K562 (cell line): ENCODE results near the gene PI4KA. TPM values are rescaled to one million over a fixed set of nuclear protein-coding genes. Genes with fewer than 3 reads are reported as not detected.

Experiments
- ATAC-seq: fragments of 200-7000 bp; cut with Tn5 transposase; 3 replicates; pipeline ENCODE4 v1.9.1; 2020; ENCODE audit warnings: moderate library complexity
- BruUV-seq: library from RNA; stranded (reverse); fragments of 400-500 nt; replicated peaks from 2 replicates; lab custom pipeline; 2021; lab: Mats Ljungman, UMichigan
- CTCF ChIA-PET: fragments of 300-600 bp; formaldehyde crosslinking; extraction: SDS; loops from one replicate; lab custom pipeline; 2021; ENCODE audit warnings: low intra/inter-chr PET ratio; lab: Yijun Ruan, JAX
- POLR2A ChIA-PET: fragments of 300-600, 350-650 bp; sonication (Branson Sonifier 250); formaldehyde crosslinking; extraction: SDS; loops from one replicate; lab custom pipeline; 2021; ENCODE audit warnings: antibody characterized with exemption, inconsistent platforms; lab: Yijun Ruan, JAX
- DNase-seq, 4 experiments: peaks; one replicate each; pipeline versions ENCODE4 v3.0.0 to v3.0.0-alpha.2; 2011 to 2018; ENCODE audit warnings: low spot score in 3 of 4, mixed read lengths in 3 of 4; ENCODE audit errors: extremely low read depth in 1 of 4
- FAIRE-seq: peaks from 2 replicates; lab custom pipeline; 2011; peaks lifted over from hg19 to GRCh38; lab: Jason Lieb, UNC
- H2AFZ ChIP-seq: 2 replicates; pipeline ENCODE4 v1.6.0; 2011; ENCODE audit warnings: low read depth, low read length, control low read depth, inconsistent platforms
- H3K27ac ChIP-seq: fragments of 200-600 bp; 3 replicates; pipeline ENCODE4 v1.8.0; 2011; ENCODE audit warnings: low read depth, mild to moderate bottlenecking, control low read depth, inconsistent platforms, low read length, moderate library complexity, mixed read lengths; ENCODE audit errors: extremely low read depth
- H3K27me3 ChIP-seq, 2 experiments: fragments of 300-600 bp in 1 of 2; 2 replicates in 1 of 2; 3 replicates in 1 of 2; pipeline versions ENCODE4 v1.6.0 to v1.8.0; 2011; ENCODE audit warnings: inconsistent platforms in 2 of 2, low read length in 2 of 2, mild to moderate bottlenecking in 1 of 2, mixed read lengths in 1 of 2, moderate library complexity in 1 of 2; ENCODE audit not compliant: control insufficient read depth in 2 of 2, insufficient read depth in 2 of 2
- H3K36me3 ChIP-seq: fragments of 300-600 bp; 3 replicates; pipeline ENCODE4 v1.8.0; 2011; ENCODE audit warnings: mild to moderate bottlenecking, low read length, inconsistent platforms; ENCODE audit not compliant: control insufficient read depth, insufficient read depth
- H3K4me1 ChIP-seq, 2 experiments: fragments of 200-600 bp in 1 of 2; replicated peaks in 1 of 2; 2 replicates in 1 of 2; 3 replicates in 1 of 2; pipeline versions ENCODE4 v1.5.1 to v1.8.0; 2011; ENCODE audit warnings: inconsistent platforms in 2 of 2, low read length in 2 of 2, mild to moderate bottlenecking in 1 of 2, mixed read lengths in 1 of 2, moderate library complexity in 1 of 2; ENCODE audit not compliant: control insufficient read depth in 2 of 2, insufficient read depth in 2 of 2
- H3K4me2 ChIP-seq: 2 replicates; pipeline ENCODE4 v1.6.1; 2011; ENCODE audit warnings: low read length, control low read depth, inconsistent platforms, mixed read lengths; ENCODE audit not compliant: insufficient read depth
- H3K4me3 ChIP-seq: fragments of 200-600 bp; sonication (generic), shearing (Covaris generic); 2 replicates; pipeline ENCODE4 v1.5.1; 2016; ENCODE audit warnings: control low read depth, inconsistent platforms
- H3K79me2 ChIP-seq: fragments of 200-600 bp; 3 replicates; pipeline ENCODE4 v1.8.0; 2011; ENCODE audit warnings: low read length, inconsistent platforms; ENCODE audit not compliant: control insufficient read depth, insufficient read depth
- H3K9ac ChIP-seq, 2 experiments: 2 replicates each; pipeline versions ENCODE4 v1.6.0 to v1.6.1; 2011; ENCODE audit warnings: low read depth in 2 of 2, low read length in 2 of 2, control low read depth in 1 of 2, inconsistent platforms in 1 of 2, mild to moderate bottlenecking in 1 of 2, mixed read lengths in 1 of 2; ENCODE audit not compliant: insufficient read depth in 1 of 2
- H3K9me1 ChIP-seq: one replicate; pipeline ENCODE4 v1.6.0; 2011; ENCODE audit warnings: inconsistent platforms, mild to moderate bottlenecking, low read length, moderate library complexity; ENCODE audit not compliant: control insufficient read depth, insufficient read depth
- H3K9me3 ChIP-seq: replicated peaks from 2 replicates; pipeline ENCODE4 v1.5.1; 2011; ENCODE audit warnings: low read depth, low read length, inconsistent platforms; ENCODE audit not compliant: control insufficient read depth, insufficient read depth
- H4K20me1 ChIP-seq: replicated peaks from 2 replicates; pipeline ENCODE4 v1.6.1; 2011; ENCODE audit warnings: low read length, inconsistent platforms, mixed read lengths; ENCODE audit not compliant: control insufficient read depth, insufficient read depth
- CBFA2T2 ChIP-seq: fragments of 450-650 bp; conservative IDR thresholded peaks from 2 replicates; pipeline ENCODE4 v1.6.1; 2017; ENCODE audit warnings: mild to moderate bottlenecking
- CHCHD3 ChIP-seq: fragments of 250-450 bp; sonication (Bioruptor Pico); IDR thresholded peaks from 2 replicates; pipeline ENCODE4 v2.1.2; 2022; ENCODE audit warnings: mild to moderate bottlenecking
- HDAC6 ChIP-seq: IDR thresholded peaks from 2 replicates; pipeline ENCODE4 v1.6.1; 2012; ENCODE audit warnings: low read depth, mild to moderate bottlenecking, control low read depth, inconsistent platforms, low read length, moderate library complexity
- MLLT1 ChIP-seq, 2 experiments: fragments of 450-650 bp; IDR thresholded peaks; 2 replicates each; pipeline ENCODE4 v1.6.1; 2016
- MYBL2 ChIP-seq, 2 experiments: fragments of 450-650 bp in 1 of 2; sonication (generic) in 1 of 2; formaldehyde crosslinking in 1 of 2; IDR thresholded peaks; 2 replicates each; pipeline versions ENCODE4 v1.6.1 to v1.8.1; 2017 to 2022; ENCODE audit warnings: borderline replicate concordance in 1 of 2, inconsistent platforms in 1 of 2, low read depth in 1 of 2, mild to moderate bottlenecking in 1 of 2, missing genetic modification reagents in 1 of 2, moderate library complexity in 1 of 2
- NFRKB ChIP-seq: fragments of 450-650 bp; IDR thresholded peaks from 2 replicates; pipeline ENCODE4 v1.6.1; 2016; ENCODE audit warnings: low read depth
- NR3C1 ChIP-seq: sonication (generic); formaldehyde crosslinking; IDR thresholded peaks from 2 replicates; pipeline ENCODE4 v1.8.1; 2022; ENCODE audit warnings: missing genetic modification reagents
- POU5F1 ChIP-seq: fragments of 150-350 bp; IDR thresholded peaks from 2 replicates; pipeline ENCODE4 v1.6.1; 2014; ENCODE audit warnings: borderline replicate concordance, low read length, low read depth, mild to moderate bottlenecking; ENCODE audit not compliant: partially characterized antibody
- TRIM24 ChIP-seq, 2 experiments: fragments of 450-650 bp; IDR thresholded peaks; 2 replicates each; pipeline ENCODE4 v1.6.1; 2016
- TSC22D4 ChIP-seq: fragments of 450-650 bp; IDR thresholded peaks from 2 replicates; pipeline ENCODE4 v1.6.1; 2016; ENCODE audit warnings: missing genetic modification characterization, missing biosample characterization, control low read depth
- ZBTB26 ChIP-seq: fragments of 450-650 bp; formaldehyde crosslinking; IDR thresholded peaks from 2 replicates; pipeline ENCODE4 v1.4.0; 2022; ENCODE audit warnings: missing genetic modification characterization
- ZHX1 ChIP-seq: fragments of 150-350 bp; conservative IDR thresholded peaks from 2 replicates; pipeline ENCODE4 v1.6.1; 2014; ENCODE audit warnings: low read length
- ZNF184 ChIP-seq: sonication (generic); formaldehyde crosslinking; IDR thresholded peaks from 2 replicates; pipeline ENCODE4 v1.5.0; 2020; ENCODE audit warnings: missing genetic modification reagents
- ZNF655 ChIP-seq: fragments of 250-450 bp; sonication (Bioruptor Pico); IDR thresholded peaks from 2 replicates; pipeline ENCODE4 v1.5.0; 2021
- ZNF76 ChIP-seq: fragments of 250-450 bp; sonication (Bioruptor Pico); IDR thresholded peaks from 2 replicates; pipeline ENCODE4 v1.4.0; 2020; ENCODE audit warnings: mild to moderate bottlenecking, moderate library complexity, borderline replicate concordance
- WGBS: fragments of 100-300 bp; shearing (Covaris generic); methylation state at CpG from one replicate; pipeline ENCODE4 v1.1.6; 2016; ENCODE audit warnings: low coverage, mixed read lengths; ENCODE audit not compliant: insufficient coverage; ENCODE audit errors: missing lambda C conversion rate; 5-methylcytosine and 5-hydroxymethylcytosine counted together
- in situ Hi-C: fragments of 300-500 bp; cut with MboI; formaldehyde crosslinking; loops from 4 replicates; pipeline ENCODE4 v1.15.0; 2018; ENCODE audit warnings: inconsistent platforms, mixed read lengths
- intact Hi-C: fragments of 100-400 bp; cut with micrococcal nuclease; formaldehyde crosslinking; loops from 2 replicates; pipeline ENCODE4 v1.14.2; 2022
- polyA plus RNA-seq, 8 experiments: library from polyadenylated mRNA; depleted of rRNA in 4 of 8; stranded (reverse) in 5 of 8; unstranded in 3 of 8; fragments of >200 nt; fragmentation: Nextera tagmentation in 2 of 8; fragmentation: Illumina TruSeq in 1 of 8; extraction: Ambion mirVana in 2 of 8; extraction: Trizol in 1 of 8; gene quantifications; 2 replicates each; pipeline versions ENCODE4 v1.2.1 to v1.2.3, GENCODE V29; 2011 to 2014; ENCODE audit warnings: inconsistent platforms in 1 of 8, missing spikeins in 1 of 8
- total RNA-seq, 7 experiments: library from RNA; depleted of rRNA in 6 of 7; stranded (reverse); fragments of >200 nt in 6 of 7; fragmentation: Illumina TruSeq in 2 of 7; extraction: Trizol in 2 of 7; gene quantifications; 2 replicates each; pipeline versions ENCODE4 v1.2.1 to v1.2.3, GENCODE V29; 2011 to 2021; ENCODE audit warnings: low replicate concordance in 1 of 7

PI4KA gene
- total and polyA plus RNA-seq, 9 of the 15 experiments (the other 6 are each of a cell fraction or from before 2014, with no cell fraction given), result 7.3 to 187 (median 84.7) TPM

GRCh38 chr22:20829491-20830134 is 29.0 kb downstream of the PI4KA start:
- no TSS peak for BruUV-seq
- no peak for FAIRE-seq
- CTCF ChIA-PET, result no interaction called here
- TF ChIP-seq TRIM24 (IDR thresholded peaks at IDR 0.05) (0 out of 4 replicates have a peak, but pooled peaks of 1 of the 2 experiments have one; percentile 4), CHCHD3 (no peak), MLLT1 (IDR thresholded peaks at IDR 0.05) (0 out of 4 replicates have a peak, but pooled peaks of 1 of the 2 experiments have one; percentile 12), NR3C1 (CRISPR knock-in tag) (no peak), ZNF655 (CRISPR knock-in tag) (0 out of 2 replicates have a peak, but pooled peaks have one; percentile 58), CBFA2T2 (no peak), MYBL2 (IDR thresholded peaks at IDR 0.05; ENCODE audit: low read depth) (no peak), MYBL2 (CRISPR knock-in tag; IDR thresholded peaks at IDR 0.05; ENCODE audit: borderline replicate concordance) (no peak), POU5F1 (no peak), ZHX1 (no peak), ZNF184 (CRISPR knock-in tag) (no peak), ZNF76 (CRISPR knock-in tag) (no peak), TSC22D4 (tag) (no peak; the same call in 1 of the 2 replicates), ZBTB26 (0 out of 2 replicates have a peak, but pooled peaks have one; percentile 75), HDAC6 (no peak), NFRKB (no peak)

More at GRCh38 chr22:20829491-20830134, 29.0 kb downstream of the PI4KA start:
- ATAC-seq (no peak), DNase-seq (no peak)
- WGBS, result 76% methylated on average over 3 of the region's 3 CpGs
- in situ Hi-C loops, result no loop called here
- Histone ChIP-seq H4K20me1 (no peaks in the 10 kb centered on the region), H3K27ac (no peak overlapping the region), H2AFZ (no peak overlapping the region), H3K9me1 (no peaks in the 10 kb centered on the region), H3K79me2 (no peaks in the 10 kb centered on the region), H3K4me2 (no peak overlapping the region), H3K4me3 (no peak overlapping the region), H3K9ac (no peak overlapping the region), H3K4me1 (peaks cover 0 to 3% of the 10 kb centered on the region in 2 experiments; a peak in 1 of 5 replicates), H3K36me3 (peaks cover 59% of the 10 kb centered on the region), H3K9me3 (no peaks in the 10 kb centered on the region), H3K27me3 (no peaks in the 10 kb centered on the region)
- intact Hi-C loops, result no loop called here
- POLR2A ChIA-PET, result interaction anchor here (0.6 to 13.8 kb wide), 6 partner anchors 5 to 30 kb away, joined by 3 to 172 read pairs (median 4); no protein-coding TSS in a partner anchor
